Effector CD4-positive, alpha-beta T cell (primary cell): ENCODE measurements around the gene SAPCD1.
A peak's percentile ranks its signal among the peaks of the same experiment; 100 is the strongest.

ENCODE experiments used
- DNase-seq: peaks from one replicate; pipeline ENCODE4 v3.0.0-alpha.2; 2020

Gene SAPCD1

DNA sequence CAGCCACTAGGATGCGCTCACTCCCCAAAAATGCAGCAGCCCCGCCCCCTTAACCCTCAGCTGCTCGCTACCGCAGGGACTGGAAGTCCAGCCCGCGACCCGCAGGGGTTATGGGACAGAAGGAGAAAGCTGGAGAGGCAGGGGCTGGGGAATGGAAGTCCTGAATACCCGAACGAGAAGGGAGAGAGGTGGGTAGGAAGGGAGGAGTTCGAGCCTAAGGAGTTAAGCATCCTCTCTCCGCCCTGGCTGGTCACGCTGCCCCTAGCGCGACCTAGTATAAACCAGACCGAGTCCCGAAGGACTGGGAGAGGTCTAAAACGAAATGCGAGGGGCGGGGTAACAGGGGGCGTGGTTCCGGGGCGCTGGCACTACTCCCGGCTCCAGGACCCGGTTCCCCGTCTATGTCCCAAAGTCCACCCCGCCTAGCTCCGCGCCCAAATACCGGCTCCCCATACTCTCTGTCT lies 32.9 kb upstream of the SAPCD1 start:
- DNase-seq, result peak; percentile 72

DNA sequence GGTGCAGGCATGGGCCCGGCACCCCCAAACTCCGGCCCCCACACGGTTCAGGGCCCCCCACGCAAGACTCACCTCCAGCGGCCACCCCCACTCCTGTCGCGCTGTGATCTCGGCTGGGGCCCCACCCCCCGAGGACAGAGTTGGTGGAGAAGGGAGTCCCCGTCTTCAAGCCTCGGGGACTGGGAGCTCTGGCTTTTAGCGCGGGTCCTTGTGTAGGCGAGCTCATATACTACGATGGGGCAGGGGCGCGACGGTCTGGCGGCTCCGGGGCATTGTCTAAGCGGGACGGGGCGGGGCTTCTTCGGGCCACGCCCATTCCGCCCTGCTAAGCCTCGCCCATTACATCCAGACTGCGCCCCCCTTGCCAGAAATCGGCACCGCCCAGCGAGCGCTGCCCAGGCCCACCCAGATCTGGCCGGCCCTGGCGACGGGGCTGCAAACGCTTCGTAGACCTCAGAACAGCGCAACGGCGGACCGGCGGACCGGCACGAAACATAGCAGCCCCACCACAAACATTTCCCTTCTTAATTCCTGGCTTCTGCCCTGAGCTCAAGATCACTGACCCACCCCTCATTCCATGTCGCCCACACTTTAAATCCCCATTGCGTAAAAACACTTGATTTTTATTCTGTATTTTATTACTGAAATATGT lies 32.4 kb upstream of the SAPCD1 start:
- DNase-seq, result peak; percentile 49

DNA sequence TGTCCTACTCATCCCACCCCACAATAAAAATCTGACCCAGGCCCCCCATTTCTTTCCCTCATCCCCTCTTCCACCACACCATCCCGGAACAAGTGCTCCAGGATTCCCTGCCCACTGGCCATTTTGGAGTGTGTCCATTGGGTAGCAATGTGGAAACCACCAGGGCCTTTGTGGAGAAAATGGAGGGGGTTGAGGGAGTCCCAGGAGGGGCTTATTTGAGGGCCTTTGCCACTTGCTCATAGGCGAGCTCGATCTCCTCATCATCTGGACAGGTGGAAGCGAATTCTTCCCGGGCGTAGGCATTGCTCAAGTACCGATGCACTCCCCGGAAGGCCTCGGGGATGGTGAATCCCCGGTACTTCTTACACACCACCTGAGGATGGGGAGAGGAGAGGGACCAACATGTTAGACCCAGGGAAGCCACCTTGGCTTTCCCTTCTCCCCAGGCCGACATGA lies 31.8 kb upstream of the SAPCD1 start:
- no peak for DNase-seq

DNA sequence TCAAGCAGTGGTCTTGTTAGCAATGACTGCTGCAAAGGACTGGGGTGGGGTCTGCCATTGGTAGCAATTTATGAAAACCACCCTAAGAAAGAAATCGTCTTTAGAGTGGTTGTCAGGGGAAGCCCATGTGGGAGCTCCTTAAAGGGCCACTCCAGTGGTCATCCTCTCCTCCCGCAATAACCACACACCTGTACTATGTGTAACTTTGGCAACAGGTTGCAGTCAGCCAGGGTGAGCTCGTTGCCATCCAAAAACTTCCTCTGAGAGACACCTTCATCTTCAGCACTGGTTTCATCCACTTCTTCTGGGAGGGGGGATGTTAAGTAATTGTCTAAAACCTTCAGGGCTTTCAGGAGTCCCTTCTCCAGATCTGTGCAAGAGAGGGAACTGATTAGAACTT lies 30.4 kb upstream of the SAPCD1 start:
- DNase-seq, result no peak

DNA sequence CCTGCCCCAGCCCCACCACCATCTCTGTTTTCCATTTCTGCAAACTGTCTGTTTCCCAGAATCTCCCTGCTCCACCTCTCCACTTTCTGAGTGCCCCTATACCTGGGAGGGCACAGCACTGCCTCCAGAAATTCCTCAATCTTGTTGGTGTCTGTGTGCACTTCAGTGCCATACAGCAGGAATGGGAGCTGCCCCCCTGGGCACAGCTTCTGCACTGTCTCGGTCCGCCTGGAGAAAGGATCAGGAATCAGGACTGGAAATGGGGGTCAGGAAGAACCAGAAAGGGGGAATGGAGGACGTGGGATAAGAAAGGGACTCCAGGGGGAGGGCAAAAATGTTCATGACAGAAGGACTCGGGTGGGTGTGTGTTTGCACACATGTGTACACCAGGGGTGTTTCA lies 28.7 kb upstream of the SAPCD1 start:
- DNase-seq, result no peak

DNA sequence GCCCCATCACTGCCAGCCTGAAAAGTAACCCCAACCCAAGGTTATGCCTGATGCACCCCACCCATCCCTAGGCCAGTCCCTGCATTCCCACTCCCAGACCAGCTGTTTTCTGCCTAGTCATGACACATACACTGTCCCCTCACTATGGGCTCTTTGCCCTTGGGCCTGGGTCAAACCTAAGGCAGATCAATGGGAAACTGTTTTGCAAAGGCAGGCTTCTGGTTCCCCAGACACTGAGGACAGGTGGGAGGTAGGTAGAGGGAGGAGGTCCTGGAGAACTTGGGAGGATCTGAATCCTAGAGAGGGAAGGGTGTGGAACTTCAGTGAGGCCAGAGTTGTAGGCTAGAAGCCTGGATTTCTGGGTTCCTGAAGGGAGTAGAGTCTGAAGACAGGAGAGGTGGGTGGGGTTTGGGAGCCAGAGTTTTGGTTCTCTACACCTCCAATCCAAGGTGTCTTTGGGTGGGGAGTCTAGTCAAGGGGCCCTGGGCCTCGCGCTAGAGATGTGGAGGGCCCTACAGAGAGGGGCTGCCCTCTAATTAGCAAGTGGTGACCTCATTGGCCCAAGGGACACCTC lies 28.1 kb upstream of the SAPCD1 start:
- no peak for DNase-seq

DNA sequence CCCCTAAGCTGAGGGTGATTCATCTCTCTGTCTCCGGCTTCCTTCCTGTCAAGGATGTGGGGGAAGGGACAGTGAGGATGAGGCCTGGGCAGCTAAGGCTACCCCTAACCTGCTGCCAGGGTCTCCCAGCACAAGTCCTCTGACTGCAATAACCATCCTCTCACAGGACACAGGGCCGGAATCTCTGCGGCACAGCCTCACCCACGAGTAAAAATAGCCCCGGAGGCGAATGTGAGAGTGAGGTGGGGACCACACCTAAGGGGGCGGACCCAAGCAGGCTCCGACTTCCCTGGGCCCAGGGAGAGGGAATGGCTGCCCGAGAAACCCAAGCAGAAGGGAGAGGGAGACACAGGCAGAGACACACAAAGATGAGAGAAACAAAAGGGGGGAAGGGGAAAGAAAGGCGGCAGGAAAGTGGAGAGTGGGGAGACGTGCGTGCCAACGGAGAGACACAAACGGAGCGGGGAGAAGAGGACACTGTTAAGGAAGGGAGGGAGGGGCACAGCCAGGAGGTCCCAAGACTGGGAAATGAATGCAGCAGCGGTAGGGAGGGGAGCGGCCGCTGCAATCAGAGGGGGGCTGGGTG lies 27.5 kb upstream of the SAPCD1 start:
- peak; percentile 52 for DNase-seq

DNA sequence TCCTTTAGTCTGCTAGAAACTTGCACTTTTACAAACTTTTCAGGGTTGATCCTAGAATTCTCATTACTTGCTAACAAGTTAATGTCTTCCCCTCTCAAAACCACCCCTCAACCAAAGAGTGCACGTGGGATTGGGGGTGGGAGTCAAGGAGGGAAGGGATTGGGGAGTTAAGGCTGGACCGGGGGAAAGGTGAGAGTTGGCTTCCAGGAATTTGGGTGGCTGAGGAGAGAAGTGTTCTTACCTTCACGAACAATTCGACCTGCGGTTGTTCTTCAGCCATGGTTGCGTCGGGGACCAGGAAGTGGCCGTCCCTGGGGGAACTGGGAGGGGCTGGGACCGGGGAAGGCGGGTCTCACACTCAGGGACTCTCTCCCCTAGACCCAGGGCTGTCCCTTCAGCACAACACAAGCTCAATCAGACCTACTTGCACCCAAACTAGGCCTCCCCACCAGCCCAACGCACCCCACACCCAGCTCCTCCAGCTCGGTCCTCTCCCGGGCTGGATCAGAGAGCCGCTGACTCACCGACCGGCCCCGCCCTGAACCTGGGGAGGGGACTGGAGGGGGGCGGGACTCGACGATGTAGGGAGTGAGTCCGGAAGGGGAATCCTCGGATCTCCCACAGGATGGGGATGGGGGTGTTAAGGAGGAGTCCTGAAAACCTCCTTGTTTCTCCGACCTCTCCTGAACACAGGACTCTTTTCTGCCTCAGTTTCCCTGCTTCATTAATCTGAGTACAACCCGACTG lies 26.3 kb upstream of the SAPCD1 start, which contains the start of gene CLIC1:
Gene CLIC1 (minus strand): TSS at position 510 of the 747 bp plus-strand sequence. CDS start 230 bp downstream, at position 280.
- DNase-seq, result peak; percentile 60

DNA sequence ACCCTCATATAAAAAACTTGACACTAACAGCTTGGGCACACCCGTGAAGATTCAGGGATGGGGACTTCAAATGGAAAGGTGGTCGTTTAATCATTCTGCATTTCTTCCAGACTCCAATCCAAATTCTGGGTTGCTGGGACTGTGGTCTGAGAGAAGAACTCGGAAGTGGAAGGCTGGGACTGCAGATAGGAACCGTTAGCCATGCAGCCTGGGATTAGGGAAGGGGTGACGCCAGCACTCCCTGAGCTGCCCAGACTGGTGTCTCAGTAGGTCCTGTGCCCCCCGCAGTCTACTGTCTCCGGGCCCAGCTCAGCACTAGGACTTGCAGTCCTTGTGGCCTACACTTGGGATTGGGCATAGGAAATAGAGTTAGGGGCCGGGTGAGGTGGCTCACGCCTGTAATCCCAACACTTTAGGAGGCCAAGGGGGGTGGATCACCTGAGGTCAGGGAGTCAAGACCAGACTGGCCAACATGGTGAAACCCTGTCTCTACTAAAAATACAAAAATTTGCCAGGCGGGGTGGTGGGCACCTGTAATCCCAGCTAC lies 25.6 kb upstream of the SAPCD1 start:
- DNase-seq, result no peak

DNA sequence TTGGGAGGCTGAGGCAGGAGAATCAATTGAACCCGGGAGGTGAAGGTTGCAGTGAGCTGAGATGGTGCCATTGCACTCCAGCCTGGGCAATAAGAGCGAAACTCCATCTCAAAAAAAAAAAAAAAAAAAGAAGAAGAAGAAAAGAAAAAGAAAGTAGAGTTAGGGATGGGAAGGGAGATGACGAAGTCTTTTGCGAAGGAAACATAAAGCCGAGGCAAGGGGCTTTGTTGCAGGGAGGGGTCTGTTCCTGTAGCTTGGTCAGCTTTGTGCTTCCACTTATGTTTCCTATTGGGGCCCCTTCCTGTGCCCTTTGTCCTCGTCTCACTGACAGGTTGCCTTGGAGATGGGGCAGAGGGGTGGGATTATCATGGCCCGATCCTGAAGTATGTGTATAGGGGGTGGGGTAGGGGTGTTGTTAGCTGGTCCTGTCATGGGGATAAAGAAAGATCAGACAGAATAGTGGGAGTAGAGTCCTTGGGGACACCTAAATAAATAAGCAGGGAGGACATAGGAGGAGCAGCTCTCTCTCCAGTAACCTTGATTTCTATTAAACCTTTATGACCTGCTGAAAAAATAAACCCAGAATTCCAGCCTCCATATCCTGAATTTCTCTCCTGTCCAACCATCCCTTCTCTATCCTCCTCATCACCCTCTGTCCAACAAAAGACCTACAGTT lies 25.0 kb upstream of the SAPCD1 start:
- no peak for DNase-seq

DNA sequence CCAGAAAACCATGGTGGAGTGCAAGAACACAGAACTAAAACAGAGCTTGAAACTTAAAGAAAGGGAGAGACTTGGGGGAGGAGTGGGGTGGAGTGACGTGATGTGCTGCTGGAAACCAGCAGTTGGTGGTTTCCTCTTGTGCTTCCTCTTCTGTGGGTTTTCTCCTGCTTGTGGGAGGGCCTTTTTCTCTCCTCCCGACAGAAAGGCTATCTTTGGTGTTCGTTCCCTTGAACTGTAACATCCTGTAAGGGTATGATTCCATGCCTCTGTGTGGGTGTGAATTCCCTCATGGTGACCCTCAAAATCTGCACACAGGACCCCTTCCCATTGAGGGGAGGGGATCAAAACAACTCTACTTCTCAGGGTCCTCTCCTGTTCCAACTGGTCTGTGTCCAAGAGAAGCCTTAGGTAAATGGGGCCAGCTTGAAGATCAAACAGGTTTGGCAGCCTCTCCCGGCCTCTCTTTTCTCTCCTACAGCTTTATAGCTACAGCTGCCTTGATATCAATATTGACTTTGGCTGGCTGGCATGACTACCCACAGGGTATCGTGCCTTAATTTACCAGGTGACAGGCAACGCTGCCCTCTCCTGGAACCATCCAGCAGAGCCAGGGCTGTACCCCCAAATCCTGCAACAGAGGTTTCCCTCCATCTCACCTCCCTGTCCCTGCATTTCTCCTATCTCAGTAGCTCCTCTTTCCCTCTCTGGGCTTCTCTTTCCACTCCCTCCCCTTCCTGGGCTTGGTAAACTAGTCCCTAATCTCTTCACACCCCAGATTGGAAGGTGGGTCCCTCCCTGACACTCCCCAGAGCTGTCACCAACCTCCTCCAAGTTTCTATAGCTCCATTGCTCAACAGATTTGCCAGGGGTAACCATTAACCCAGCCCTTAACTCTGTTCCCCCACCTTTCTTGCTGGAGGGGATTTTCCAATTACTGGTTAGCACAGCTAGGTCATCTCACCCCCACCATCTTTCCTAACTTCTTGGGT lies 24.2 kb upstream of the SAPCD1 start:
- peak; percentile 62 for DNase-seq

DNA sequence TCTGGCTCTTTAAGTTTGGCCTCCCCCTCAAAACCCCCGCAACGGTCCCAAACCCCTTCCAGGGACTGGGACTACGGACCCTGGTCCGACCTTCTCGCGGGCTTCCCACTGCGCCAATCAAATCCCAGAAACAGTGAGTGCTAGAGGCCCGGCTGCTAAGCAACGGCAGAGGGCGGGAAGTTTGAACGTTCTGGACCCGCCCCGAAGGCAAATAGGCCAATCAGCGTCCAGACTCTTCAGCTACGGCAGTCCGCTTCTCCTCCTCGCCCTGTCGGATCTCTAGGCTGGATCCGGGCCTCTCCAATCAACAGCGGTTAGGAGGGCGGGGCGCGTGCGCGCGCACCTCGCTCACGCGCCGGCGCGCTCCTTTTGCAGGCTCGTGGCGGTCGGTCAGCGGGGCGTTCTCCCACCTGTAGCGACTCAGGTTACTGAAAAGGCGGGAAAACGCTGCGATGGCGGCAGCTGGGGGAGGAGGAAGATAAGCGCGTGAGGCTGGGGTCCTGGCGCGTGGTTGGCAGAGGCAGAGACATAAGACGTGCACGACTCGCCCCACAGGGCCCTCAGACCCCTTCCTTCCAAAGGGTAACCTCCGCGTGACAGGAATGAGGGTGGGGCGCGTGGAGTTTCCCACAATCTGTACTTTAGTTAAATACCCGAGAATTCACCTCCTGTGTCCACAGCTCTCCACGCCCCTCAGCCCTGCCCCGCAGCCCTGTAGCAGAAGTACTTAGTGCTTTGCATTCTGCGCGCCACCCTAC lies 22.6 kb upstream of the SAPCD1 start, which contains the start of gene MSH5:
Gene MSH5 (plus strand): TSS at position 367 of the 758 bp plus-strand sequence. CDS start 462 bp downstream, outside the sequence.
- DNase-seq, result peak; percentile 91

DNA sequence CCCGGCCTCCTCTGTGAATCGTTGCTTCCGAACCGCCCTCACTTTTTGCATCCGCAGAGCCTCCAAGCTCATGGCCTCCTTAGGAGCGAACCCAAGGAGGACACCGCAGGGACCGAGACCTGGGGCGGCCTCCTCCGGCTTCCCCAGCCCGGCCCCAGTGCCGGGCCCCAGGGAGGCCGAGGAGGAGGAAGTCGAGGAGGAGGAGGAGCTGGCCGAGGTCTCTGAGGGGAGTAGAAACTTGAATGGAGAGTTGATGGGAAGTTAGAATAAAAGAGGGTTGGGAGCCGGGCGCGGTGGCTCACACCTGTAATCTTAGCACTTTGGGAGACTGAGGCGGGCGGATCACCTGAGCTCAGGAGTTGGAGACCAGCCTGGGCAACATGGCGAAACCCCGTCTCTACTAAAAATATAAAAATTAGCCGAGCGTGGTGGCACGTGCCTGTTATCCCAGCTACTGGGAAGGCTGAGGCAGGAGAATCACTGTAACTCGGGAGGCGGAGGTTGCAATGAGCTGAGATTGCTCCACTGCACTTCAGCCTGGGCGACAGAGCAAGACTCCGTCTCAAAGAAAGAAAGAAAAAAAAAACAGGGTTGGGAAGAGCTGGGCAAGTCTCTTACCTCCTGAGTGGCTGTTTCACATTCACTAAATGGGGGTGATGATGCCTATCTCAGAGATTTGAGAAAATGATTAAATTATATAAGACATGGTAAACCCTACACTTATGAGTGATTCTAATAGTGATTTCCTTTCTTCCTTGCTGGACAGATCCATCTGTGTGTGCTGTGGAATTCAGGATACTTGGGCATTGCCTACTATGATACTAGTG lies 21.8 kb upstream of the SAPCD1 start:
- DNase-seq, result no peak

DNA sequence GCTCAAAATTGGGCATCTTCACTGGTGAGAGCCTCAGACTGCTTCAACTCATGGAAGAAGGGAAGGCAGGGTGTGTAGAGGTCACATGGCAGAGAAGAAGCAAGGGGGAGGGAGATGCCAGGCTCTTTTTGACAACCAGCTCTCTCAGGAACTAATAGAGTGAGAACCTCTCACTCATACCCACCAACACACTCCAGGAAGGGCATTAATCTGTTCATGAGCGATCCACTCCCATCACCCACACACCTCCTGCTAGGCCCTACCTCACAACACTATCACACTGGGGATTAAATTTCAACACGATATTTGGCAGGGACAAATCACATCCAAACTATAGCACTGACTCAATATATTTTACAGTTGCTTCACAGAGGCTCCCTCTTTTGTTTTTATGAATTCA lies 20.6 kb upstream of the SAPCD1 start:
- DNase-seq, result no peak

DNA sequence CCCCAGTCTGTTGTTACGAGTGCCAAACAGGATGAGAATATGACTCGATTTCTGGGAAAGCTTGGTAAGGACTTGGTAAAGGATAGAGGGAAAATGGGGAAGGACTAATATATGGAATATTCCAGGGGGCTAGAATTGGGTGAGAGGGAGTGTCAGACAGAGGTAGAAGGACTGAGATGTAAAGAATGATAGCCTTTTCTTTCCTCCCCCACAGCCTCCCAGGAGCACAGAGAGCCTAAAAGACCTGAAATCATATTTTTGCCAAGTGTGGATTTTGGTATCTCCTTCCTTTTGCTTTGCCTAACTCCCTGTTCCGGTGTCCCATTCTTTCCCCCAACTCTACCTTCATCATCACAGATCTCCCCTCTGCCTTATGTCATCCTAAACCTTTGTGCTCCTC lies 19.6 kb upstream of the SAPCD1 start:
- DNase-seq, result no peak

DNA sequence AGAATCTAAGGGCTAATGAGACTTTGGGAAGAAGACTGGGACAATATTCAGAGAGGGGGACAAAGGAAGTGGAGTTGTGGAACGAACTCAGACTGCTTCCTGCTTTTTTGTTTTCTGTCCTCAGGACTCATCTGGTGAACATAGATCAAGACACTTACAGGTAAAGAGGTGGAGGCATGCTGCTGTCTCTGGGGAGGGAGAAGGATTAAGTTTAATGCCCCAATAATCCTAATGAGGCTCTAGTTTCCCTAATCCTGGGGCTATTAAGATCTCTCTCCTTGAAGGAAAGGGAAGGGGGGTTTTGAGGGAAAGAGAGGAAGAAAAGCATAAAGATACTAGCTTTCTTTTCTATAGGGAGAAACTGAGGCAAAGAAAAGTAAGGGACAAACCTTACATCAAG lies 18.0 kb upstream of the SAPCD1 start:
- DNase-seq, result no peak

DNA sequence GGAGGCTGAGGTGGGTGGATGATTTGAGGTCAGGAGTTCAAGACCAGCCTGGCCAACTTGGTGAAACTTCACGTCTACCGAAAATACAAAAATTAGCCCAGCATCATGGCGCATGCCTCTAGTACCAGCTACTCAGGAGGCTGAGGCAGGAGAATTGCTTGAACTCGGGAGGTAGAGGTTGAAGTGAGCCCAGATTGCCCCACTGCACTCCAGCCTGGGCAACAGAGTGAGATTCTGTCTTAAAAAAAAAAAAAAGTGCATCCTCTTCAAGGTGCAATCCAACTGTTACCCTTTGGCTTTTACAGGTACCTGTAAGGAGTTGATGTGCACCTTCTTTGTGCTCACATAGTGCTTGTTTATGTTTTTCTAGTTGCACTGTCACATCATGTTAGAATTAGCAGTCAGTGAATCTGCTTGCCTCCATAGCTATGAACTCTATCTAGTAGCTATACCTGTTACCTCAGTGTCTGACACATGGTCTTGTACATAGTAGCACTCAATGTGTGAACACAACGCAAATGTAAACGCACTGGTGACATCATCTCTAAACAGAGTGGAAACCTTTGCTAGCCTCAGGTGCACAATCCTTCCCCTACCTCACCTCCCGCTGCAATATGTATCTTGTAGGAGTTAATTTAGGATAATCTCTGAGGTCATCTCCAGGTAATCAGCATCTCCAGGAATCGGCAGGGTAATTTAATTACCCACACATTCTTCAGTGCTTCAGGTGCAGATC lies 13.0 kb upstream of the SAPCD1 start:
- DNase-seq, result no peak

DNA sequence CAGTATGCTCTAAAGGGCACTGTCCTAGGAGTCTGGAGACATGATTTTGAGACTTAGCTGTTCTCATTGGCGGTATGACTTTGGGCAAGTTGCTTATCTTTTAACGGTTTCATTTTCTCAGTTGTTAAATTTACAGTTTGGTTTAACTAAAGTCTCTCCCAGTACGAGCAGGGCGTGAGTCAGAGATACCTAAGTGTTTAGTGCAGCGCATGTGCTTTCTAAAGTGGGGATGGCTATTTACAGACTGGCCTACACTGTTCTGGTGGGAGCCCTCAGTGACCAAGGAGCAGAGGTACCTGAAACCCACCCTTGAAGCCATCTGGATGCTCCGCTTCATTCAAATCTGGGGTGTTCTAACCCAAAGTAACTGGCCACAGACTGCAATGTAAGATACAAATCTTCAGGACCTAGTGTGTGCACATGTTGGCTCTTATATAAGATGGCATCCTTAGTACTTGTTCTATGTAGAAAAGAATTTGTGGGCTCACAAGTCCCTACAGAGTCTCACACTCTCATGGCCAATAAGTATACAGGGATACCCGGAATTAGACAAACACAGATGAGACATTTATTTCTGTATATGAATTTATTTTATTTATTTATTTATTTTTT lies 11.9 kb upstream of the SAPCD1 start:
- no peak for DNase-seq
